ENCODE data around the gene CNTN4.

CNTN4 gene

GRCh38 chr3:3107181-3107580, 1008.5 kb downstream of the CNTN4 start:
- DNase-seq (ENCODE audit: low read depth), result no peak

Measured in activated gamma-delta T cell treated with anti-CD3 and anti-CD28 coated beads, Interleukin-2, amount 50 U/mL, for 16 hours (primary cell).